ENCODE results near the gene RNF10.

DNA sequence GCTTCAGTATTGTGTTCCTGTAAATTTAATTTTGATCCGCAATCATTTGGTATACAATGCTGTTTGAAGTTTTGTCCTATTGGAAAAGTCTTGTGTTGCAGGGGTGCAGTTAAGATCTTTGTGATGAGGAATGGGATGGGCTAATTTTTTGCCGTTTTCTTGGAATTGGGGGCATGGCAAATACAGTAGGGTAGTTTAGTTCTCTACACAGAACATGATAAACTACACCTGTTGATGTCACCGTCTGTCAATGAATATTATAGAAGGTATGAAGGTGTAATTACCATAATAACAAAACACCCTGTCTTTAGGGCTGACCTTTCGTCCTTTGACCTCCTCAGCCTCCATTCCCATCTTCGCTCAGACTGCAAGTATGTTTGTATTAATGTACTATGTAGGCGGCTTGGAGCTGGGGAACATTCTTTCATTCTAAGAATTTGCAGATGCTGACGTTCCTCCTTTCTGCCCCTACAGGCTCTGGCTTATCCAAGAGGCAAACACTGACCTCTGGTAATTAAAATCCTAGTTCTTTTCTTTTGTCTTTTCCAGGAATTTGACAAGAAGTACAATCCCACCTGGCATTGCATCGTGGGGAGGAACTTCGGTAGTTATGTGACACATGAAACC is 36.5 kb upstream of the RNF10 start:
- TF ChIP-seq, protein P1, sequence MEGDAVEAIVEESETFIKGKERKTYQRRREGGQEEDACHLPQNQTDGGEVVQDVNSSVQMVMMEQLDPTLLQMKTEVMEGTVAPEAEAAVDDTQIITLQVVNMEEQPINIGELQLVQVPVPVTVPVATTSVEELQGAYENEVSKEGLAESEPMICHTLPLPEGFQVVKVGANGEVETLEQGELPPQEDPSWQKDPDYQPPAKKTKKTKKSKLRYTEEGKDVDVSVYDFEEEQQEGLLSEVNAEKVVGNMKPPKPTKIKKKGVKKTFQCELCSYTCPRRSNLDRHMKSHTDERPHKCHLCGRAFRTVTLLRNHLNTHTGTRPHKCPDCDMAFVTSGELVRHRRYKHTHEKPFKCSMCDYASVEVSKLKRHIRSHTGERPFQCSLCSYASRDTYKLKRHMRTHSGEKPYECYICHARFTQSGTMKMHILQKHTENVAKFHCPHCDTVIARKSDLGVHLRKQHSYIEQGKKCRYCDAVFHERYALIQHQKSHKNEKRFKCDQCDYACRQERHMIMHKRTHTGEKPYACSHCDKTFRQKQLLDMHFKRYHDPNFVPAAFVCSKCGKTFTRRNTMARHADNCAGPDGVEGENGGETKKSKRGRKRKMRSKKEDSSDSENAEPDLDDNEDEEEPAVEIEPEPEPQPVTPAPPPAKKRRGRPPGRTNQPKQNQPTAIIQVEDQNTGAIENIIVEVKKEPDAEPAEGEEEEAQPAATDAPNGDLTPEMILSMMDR (IDR thresholded peaks at IDR 0.05; ENCODE audit: poor library complexity, severe bottlenecking) = no peak
- TF ChIP-seq EP300 (conservative IDR thresholded peaks at IDR 0.05; ENCODE audit: poor library complexity, severe bottlenecking) = no peak
- no peak for TF ChIP-seq TAF1 (IDR thresholded peaks at IDR 0.05; ENCODE audit: low read depth)
- no peak for TF ChIP-seq EZH2 (IDR thresholded peaks at IDR 0.05; ENCODE audit: borderline replicate concordance, insufficient read depth, low read length, poor library complexity, severe bottlenecking)
- no peak for TF ChIP-seq MXI1 (conservative IDR thresholded peaks at IDR 0.05; ENCODE audit: poor library complexity, severe bottlenecking)
- TF ChIP-seq POLR2AphosphoS5 (IDR thresholded peaks at IDR 0.05) = no peak
- TF ChIP-seq, protein P2, sequence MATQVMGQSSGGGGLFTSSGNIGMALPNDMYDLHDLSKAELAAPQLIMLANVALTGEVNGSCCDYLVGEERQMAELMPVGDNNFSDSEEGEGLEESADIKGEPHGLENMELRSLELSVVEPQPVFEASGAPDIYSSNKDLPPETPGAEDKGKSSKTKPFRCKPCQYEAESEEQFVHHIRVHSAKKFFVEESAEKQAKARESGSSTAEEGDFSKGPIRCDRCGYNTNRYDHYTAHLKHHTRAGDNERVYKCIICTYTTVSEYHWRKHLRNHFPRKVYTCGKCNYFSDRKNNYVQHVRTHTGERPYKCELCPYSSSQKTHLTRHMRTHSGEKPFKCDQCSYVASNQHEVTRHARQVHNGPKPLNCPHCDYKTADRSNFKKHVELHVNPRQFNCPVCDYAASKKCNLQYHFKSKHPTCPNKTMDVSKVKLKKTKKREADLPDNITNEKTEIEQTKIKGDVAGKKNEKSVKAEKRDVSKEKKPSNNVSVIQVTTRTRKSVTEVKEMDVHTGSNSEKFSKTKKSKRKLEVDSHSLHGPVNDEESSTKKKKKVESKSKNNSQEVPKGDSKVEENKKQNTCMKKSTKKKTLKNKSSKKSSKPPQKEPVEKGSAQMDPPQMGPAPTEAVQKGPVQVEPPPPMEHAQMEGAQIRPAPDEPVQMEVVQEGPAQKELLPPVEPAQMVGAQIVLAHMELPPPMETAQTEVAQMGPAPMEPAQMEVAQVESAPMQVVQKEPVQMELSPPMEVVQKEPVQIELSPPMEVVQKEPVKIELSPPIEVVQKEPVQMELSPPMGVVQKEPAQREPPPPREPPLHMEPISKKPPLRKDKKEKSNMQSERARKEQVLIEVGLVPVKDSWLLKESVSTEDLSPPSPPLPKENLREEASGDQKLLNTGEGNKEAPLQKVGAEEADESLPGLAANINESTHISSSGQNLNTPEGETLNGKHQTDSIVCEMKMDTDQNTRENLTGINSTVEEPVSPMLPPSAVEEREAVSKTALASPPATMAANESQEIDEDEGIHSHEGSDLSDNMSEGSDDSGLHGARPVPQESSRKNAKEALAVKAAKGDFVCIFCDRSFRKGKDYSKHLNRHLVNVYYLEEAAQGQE (IDR thresholded peaks at IDR 0.05; ENCODE audit: borderline replicate concordance) = no peak
- TF ChIP-seq SMC3 (conservative IDR thresholded peaks at IDR 0.05; ENCODE audit: poor library complexity) = no peak

All from neural cell (in vitro differentiated cells).